Activated CD8-positive, alpha-beta memory T cell treated with anti-CD3 and anti-CD28 coated beads for 1 hour (primary cell): ENCODE data around the gene HSF2.

ENCODE experiments used
- DNase-seq, 2 donors: peaks; one replicate each; pipeline ENCODE4 v3.0.0-alpha.2; 2020; ENCODE audit warnings: low read depth in 1 of 2; ENCODE audit errors: extremely low read depth in 1 of 2

Gene HSF2, protein sequence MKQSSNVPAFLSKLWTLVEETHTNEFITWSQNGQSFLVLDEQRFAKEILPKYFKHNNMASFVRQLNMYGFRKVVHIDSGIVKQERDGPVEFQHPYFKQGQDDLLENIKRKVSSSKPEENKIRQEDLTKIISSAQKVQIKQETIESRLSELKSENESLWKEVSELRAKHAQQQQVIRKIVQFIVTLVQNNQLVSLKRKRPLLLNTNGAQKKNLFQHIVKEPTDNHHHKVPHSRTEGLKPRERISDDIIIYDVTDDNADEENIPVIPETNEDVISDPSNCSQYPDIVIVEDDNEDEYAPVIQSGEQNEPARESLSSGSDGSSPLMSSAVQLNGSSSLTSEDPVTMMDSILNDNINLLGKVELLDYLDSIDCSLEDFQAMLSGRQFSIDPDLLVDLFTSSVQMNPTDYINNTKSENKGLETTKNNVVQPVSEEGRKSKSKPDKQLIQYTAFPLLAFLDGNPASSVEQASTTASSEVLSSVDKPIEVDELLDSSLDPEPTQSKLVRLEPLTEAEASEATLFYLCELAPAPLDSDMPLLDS

DNA sequence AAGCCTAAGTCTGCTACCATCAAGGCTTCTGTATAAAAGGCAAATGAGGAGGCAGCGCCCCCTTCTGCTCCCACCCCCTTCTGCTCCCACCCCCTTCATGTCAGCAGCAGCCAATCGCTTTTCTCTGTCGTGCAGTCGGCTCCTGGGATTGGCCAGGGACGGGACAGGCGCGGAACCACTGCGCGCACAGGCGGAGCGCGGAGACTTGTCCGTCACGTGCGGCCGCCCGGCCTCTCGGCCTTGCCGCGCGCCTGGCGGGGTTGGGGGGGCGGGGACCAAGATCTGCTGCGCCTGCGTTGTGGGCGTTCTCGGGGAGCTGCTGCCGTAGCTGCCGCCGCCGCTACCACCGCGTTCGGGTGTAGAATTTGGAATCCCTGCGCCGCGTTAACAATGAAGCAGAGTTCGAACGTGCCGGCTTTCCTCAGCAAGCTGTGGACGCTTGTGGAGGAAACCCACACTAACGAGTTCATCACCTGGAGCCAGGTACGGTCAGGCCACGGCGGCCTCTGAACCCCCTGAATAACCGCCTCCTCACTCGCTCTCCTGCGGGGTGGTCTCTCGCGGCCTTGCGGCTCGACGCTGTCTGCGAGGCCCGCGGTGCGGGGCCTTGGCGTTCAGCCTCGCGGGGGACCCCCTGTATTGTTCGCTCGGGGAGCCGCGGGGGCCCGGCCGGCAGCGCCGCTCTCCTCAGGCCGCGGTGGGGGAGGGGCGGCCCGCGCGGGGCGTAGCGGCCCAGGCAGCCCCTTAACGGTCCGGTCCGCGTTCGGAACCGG lies at the start of gene HSF2:
TSS of gene HSF2 (plus strand) at position 305 of the 773 bp plus-strand sequence. CDS start at position 391, 86 bp downstream.
- peak; percentile 82 to 84 for DNase-seq

DNA sequence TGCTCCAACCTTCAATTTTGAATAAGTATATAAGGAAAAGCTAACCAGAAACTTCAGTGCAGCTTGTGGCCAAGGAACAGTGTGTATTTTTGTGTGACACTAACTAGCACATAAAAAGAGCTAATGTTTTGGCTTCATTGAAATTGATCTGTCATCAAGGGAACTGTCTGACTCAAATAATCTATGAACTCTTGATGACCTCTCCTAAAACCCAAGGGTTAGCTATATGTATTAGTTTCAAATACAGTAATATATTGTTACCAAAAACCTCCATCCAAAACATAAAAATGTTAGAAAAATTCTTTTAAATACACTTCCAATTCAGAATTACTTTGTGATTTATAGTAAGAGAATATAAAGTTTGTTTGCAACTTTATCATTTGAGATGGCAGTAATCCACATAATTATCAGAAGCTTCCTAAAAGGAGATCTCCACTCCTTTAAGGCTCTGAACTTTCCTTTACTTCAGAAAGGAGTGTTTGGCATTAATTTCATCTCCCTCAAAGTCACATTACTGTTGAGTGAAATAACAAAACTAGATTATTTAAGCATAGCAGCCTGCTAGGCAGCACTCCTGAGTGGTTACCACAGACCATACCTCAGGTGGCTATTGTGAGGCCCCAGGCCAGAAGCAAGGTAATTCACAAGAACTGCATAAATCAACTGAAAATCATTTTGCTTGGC lies 46.3 kb upstream of the HSF2 start:
- DNase-seq, result no peak

DNA sequence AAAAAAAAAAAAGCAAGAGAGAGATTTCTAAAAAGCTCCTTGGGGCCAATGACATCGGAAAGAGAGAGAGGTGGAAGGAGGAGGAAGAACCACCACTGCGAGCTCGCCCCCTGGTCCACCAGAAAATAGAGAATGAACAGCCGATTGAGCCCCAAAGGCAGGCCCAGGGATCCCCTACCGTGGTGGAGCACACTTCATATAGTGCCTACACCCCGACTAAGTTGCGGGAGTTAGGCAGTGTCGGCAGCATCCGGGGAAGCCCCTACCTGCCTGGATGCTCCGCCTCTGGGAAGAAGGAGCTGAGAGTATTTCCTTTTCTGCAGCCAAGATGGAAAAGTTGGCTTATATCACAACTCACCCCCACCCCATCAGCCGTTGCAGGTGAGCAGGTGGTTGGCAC lies 38.6 kb upstream of the HSF2 start:
- DNase-seq, result no peak

DNA sequence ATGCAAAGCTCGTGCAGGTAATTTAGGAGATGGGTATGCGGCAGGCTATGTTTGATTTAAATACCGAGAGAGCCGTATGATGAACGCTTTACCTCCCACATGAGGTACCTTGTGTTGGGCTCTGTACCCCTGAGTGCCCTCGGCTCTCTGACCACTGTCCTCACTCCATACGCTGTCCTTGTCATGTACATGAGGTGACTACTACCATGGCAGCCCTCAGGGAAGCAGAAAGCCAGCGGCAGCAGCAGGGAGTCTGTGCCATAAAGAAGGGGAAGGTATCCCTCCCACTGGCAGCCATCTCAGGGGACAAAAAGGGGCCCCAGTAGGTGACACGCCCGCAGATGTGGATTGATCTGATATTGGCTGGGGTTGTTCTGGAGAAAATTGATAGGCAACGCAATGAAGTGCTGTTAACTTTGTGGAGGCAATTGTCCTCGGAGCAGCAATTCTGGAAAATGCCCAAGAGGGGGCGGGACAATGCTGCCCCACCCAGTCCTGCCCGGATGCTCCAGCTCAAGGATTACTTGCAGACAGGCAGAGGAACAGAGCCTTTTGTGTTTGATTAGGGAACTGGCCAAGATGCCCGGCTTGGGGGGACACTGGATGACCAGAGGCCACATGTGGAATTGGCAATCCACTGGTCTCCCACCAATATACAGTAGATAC lies 38.0 kb upstream of the HSF2 start:
- no peak for DNase-seq

DNA sequence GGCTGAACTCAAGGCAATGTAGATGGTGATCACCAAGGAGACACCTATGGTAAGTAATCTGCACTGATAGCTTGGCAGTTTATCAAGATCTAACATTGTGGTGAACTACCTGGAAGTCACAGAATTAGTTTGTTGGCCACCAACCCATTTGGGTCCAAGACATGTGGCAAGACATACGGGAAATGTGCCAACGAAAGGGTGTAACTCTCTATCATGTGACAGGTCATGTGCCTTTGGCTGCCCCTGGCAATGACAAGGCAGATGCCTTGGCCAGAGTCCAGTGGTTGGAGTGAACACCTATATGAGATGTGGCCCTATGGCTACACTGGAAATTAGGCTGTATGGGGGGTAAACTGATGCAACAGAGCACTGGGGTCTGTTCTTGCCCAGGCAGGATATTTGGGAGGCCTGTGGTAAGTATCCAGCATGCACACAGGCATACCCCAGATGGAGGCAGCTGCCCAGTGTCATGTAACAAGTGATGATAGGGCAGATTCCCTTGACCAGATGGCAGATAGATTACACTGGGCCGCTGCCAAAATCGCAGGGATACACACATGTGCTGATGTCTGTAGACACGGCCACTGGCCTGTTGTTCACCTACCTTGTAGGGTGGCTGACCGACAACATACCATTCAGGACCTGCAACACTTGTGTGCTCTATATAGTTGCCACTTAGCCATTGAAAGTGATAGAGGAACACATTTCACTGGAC lies 35.5 kb upstream of the HSF2 start:
- DNase-seq, result no peak

DNA sequence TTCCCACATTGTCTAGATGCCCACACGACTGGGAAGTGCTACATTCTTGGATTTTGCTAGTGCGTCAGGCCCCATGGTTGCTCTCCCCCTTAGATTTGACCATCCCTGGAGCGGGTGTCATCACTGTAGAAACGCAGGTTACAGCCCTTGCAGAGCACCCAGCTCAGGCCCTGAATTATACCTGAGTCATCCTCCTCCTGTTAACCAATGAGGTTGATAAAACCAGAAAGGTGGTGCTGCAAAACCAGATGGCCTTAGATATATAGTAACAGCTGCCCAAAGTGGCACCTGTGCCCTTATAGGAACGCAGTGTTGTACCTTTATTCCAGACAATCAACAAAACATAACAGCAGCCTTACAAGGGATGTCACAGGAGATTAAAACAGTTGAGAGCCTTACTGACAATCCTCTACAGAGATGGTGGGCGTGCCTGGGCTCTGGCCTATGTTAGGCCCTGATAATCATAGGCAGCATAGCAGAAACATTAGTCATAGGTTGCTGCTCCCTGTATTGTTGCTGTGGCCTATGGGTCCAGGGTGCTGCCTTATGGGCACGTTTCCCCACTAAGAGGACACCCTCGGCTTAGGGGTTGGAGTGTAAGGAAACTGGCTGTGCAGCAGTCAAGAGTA lies 33.6 kb upstream of the HSF2 start:
- DNase-seq, result no peak

DNA sequence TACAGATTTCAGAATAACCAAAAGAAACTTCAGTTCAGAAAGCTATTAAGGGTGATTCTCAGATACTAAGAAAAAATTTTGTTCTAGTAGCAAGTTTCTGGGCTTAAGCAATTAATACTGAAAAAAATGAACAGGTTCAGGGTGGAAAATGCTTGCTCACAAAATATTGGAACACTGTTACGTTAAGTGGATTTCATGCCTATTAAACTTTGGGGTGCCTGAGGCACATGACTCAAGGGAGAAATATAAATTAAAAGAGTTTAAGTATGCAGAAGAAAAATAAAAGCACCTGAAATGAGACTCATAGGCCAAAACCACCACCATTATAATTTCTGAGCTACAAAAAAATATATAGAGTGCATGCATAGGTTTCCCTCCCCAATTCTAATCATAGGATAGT lies 32.3 kb upstream of the HSF2 start:
- no peak for DNase-seq

DNA sequence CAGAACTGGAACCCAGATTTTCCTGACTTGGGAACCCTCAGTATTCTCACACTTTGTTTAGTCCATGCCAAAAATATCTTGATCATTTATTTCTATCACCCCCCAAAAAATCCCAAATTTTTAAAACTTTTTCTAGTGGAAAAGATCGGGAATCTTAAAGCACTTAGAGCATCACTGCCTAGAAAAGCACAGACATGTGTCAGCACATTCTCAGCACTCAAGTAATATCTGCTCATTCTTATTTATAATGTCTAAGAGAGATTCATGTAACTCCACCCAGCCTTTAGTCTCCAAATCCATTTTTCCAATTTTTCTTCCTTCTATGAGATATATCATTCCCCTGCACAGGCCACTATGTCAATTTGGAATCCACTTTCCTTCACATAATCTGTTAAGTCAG lies 29.9 kb upstream of the HSF2 start:
- no peak for DNase-seq

DNA sequence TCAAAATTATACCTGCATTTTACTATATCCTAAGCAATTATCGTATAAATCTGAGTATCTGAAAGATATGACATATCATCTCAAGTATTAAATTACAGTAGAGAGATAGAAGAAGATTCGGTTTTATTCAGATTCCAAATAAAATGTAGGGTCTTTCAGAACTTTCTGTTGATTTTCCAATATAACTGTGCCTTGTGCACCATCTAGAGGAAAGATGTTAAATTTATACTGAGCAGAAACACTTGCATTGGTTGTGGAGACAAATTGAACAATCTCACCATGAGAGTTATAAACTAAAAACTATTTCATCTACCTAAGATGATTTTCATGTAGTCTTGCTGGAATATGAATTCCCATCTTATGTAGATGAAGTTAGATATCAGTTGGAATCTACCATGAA lies 26.8 kb upstream of the HSF2 start:
- no peak for DNase-seq

DNA sequence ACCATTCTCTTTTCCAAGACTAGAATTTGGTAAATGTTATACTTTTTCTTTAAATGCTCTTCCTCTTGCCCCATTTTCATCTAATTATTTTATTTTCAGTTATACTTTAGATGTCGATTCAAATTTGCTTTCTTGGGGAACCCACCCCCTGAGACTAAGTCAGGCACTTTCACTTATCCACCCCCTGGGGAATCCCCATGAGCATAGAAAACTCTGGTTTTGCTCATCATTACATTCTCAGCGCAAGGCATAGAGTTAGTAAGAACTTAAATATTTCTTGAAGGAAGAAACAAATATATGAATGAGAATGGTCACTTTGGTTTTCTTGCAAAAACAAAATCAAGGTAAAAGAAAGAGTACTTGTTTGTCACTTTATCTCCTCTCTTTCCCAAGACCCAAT lies 25.1 kb upstream of the HSF2 start:
- DNase-seq, result no peak

DNA sequence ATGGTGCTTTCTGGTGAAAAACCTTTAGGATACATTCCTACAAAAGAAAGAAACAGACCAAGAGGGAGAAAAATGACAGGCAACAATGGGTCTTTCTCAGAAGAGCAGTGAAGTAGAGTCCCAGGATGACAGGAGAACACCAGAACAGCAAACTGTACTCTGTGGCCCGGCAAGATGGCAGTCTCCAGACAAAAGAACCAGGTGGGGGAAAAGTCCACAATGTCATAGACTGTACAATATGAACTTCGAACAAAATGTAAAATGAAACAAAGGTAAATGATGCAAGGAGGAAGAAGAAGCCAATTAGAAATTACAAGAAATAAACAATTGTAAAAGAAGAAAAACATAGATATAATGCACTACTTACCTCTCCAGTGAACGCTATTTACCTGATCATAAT lies 23.2 kb upstream of the HSF2 start:
- no peak for DNase-seq

DNA sequence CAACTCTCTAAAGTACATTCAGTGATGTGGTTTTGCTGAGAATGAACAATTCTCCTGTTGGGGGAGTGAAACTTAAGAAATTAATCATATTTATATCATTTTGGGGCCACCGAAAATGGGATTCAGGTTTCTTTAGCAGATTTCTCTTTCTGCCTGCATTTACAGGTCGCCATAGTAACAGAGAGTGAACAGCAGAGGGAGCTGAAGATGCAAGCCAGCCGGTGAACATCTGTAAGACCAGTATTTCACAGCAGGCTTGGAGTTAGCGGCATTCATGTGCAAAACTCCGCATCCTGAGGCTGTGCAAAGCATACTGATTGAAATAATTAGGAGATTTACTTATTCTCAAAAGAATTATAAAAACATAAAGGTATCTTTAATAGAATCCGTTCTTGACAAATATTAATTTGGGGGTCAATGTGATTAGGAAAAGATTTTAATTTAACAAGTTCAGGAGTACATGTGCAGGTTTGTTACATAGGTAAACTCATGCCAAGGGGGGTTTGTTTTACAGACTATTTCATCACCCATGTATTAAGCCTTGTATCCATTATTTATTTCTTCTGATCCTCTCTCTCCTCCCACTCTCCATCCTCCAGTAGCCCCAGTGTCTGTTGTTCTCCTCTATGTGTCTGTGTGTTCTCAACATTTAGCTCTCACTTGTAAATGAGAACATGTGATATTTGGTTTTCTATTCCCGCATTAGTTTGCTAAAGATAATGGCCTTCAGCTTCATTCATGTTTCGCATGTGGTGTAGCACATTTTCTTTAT lies 17.8 kb upstream of the HSF2 start:
- peak; percentile 14 to 41 for DNase-seq

DNA sequence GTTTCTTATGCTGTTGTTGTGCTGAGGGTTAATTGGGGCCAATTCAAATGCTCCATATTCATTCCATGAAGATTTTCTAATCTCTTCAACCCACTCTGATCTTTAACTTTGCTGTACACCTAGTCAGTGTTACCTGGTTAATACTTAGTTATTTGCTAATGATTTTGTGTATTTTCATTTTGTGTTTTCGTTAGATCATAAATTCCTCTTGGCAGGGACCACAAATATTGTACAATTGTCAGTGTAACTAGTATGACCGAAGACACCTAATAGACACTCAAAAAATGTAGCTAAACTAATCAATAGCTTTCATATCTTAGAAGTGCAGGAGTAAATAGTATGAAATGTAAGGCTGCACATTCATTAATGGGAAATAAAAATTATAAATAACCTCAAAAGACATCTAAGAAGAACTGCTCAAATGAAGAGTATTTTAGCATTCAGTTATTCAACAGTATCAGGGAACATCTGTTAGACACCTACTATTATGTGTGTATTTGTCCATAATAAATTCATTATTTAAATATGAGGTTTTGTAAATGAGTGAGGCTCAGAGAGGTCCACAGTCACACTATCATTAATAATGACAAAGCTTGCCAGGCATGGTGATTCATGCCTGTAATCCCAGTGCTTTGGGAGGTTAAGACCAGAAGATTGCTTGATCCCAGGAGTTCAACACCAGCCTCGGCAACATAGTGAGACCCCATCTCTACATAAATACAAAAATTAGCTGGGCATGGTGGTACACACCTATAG lies 13.4 kb upstream of the HSF2 start:
- no peak for DNase-seq

DNA sequence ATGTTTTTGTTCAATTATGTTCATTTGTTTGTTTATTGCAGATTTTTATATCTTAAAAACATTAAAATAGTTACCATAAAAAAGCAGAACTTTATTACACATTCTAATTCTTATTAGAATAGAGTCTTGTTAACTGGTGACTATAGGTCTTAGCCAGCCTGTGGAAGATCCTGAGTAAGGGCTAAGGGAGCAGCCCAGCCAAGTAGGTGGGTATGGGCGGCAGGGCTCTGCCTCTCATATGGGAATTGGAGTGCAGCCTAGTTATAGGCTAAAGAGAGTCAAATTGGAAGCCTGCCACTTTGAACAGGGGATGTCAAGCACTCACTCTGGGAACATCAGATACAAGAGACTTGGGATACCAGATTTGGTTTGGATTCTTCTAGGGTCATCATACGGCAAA lies 10.5 kb upstream of the HSF2 start:
- DNase-seq, result no peak

DNA sequence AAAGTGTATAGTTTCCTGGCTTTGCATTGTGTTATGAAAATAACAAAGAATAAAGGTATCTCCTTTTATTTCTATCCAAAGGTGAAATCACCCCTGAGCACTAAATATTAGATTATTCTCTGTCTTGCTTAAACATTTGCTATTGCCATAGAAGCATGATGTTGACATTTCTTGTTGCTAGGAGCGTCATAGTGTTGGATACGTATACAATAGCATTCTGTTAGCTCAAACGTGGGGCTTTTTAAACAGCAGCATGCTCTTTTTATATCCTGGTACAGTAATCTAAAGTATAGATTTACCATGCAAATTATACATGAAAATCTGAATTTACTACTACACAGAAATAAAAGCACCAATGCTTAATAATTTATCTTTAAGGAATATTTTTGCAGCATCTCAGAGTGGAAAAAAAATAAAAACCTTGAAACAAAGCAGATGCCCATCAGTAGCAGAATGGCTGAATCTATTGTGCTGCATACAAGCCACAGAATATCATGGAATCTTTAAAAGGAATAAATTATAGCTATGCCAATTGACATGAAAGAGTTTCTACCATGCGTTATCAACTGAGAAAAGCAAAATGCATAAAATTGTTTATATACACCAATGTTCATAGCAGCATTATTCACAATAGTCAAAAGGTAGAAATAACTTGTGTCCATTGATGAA lies 9.6 kb upstream of the HSF2 start:
- DNase-seq, result no peak

DNA sequence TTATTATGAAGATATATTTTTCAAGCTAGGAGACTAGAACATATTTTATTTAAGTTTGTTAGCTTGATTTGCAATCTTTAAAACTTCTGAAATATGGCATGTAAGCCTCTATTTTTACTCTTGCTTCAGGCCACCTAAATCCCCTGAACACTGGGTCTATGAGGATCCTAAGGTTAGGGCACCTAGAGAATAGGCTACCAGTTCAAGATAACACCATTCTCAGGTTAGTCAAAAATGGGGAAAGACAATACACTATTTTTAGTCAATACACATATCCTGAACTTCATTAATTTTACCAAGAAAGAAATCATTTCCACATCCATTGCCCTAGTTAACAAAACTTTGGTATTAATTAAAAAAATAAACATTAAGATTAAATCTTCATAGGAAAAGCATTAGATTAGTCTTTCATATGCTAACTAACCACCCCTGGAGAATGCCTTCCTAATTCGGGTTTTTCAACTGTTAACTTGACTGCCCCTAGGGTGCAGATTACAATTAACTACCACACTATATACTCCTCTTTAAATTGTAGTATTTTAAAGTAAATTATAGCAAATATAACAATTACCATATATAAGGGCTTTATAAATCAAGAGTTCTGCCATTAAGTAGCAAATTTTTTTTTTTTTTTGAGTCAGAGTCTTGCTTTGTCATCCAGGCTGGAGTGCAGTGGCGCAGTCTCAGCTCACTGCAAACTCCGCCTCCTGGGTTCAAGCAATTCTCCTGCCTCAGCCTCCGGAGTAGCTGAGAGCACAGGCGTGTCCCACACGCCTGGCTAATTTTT lies 6.7 kb upstream of the HSF2 start:
- no peak for DNase-seq

DNA sequence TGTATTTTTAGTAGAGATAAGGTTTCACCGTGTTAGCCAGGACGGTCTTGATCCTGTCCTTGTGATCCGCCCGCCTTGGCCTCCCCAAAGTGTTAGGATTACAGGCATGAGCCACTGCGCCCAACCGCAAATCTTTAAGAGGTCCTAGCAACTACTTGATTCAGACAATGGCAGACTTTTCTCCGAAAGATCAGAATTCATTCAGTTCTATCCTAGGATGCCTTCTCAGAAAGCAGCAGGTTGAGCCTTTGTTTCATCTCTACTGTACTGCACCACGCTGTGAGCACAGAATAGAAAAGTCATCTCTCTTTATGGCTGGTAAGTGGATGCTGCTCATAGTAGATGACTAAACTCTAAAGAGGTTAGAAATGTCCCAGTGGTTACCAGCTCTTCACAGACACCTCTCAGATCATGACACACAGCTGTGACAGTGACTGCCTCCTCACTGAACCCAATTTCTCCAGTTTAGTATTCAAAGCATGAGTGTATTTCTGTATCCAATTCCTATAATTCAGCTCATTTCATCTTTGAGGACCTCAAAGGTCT lies 6.0 kb upstream of the HSF2 start:
- no peak for DNase-seq
